ENCODE results near the gene FAM222A. TPM values are rescaled to one million over a fixed set of nuclear protein-coding genes. Genes with fewer than 3 reads are reported as not detected.

FAM222A gene
- polyA plus RNA-seq, 1 experiment: 0.36 TPM

- no peaks in the 10 kb centered on the region for H3K36me3 ChIP-seq (ENCODE audit: control insufficient read depth, insufficient read depth, low read length)
- H3K27me3 ChIP-seq (ENCODE audit: control insufficient read depth, insufficient read depth, low read length): peaks cover 4% of the 10 kb centered on the region
- POLR2A ChIA-PET: no interaction called here
- no peak for DNase-seq (ENCODE audit: low read depth)
- CTCF ChIA-PET: interaction anchor here (1.7 to 1.9 kb wide), 2 partner anchors 171 to 250 kb away, joined by 6 to 7 read pairs; no protein-coding TSS in a partner anchor
- H3K4me3 ChIP-seq (ENCODE audit: low read depth, low read length): no peak overlapping the region
- TF ChIP-seq, protein P1, sequence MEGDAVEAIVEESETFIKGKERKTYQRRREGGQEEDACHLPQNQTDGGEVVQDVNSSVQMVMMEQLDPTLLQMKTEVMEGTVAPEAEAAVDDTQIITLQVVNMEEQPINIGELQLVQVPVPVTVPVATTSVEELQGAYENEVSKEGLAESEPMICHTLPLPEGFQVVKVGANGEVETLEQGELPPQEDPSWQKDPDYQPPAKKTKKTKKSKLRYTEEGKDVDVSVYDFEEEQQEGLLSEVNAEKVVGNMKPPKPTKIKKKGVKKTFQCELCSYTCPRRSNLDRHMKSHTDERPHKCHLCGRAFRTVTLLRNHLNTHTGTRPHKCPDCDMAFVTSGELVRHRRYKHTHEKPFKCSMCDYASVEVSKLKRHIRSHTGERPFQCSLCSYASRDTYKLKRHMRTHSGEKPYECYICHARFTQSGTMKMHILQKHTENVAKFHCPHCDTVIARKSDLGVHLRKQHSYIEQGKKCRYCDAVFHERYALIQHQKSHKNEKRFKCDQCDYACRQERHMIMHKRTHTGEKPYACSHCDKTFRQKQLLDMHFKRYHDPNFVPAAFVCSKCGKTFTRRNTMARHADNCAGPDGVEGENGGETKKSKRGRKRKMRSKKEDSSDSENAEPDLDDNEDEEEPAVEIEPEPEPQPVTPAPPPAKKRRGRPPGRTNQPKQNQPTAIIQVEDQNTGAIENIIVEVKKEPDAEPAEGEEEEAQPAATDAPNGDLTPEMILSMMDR (IDR thresholded peaks at IDR 0.05; ENCODE audit: insufficient read depth, low read depth, low read length): no peak
These were observed 55.5 kb downstream of the FAM222A start for GRCh38 chr12:109768901-109769670.

DNA sequence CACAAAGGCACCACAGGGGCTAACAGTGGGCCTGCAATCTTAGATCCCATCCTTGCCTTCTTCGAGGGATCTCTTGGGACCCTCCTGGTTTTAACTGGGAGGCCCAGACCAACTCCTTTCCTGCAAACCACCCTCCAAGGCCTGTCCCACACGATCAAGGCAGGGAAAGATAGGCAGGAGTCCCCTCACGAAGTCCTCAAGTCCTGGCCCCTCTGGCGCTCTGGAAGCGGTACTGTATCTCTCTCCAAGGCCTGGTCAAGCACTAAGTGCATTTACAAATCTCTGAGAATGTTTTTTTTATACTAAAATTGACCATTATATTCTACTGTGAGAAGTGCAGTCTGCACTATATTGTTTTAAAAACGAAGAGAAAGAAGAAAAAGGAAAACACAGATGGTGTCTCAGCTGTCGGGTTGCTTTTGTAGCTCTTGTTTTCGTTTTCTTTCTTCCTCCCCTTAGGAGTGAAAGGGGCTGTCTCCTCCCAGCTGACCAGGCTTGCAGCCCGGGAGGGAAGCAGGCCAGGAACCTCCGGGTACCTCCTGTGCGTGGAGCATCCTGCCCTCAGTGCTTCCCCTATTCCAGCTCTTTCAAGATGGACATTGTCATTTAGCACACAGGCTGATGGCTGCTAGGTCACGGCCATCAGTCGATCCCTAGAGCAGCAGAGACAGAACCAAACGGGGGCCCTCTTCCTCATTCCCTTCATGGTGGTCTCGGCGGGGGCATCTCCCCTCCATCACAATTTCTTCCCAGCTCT lies 56.7 kb downstream of the FAM222A start:
- CTCF ChIA-PET: interaction anchor here (1.7 to 12.5 kb wide), 2 partner anchors 173 to 174 kb away, joined by 6 to 200 read pairs; no protein-coding TSS in a partner anchor
- Histone ChIP-seq H3K27me3 (ENCODE audit: control insufficient read depth, insufficient read depth, low read length) (peaks cover 4% of the 10 kb centered on the region), H3K4me3 (ENCODE audit: low read depth, low read length) (no peak overlapping the region), H3K36me3 (ENCODE audit: control insufficient read depth, insufficient read depth, low read length) (no peaks in the 10 kb centered on the region)
- POLR2A ChIA-PET: interaction anchor here (0.7 kb wide), 1 partner anchor 493 kb away, joined by 3 read pairs; no protein-coding TSS in a partner anchor
- TF ChIP-seq, protein P1 (IDR thresholded peaks at IDR 0.05; ENCODE audit: insufficient read depth, low read depth, low read length): no peak
- no peak for DNase-seq (ENCODE audit: low read depth)

GRCh38 chr12:109770861-109771670 lies 57.4 kb downstream of the FAM222A start:
- CTCF ChIA-PET: interaction anchor here (12.5 kb wide), 1 partner anchor 174 kb away, joined by 200 read pairs; no protein-coding TSS in a partner anchor
- POLR2A ChIA-PET: interaction anchor here (0.7 kb wide), 1 partner anchor 494 kb away, joined by 3 read pairs; no protein-coding TSS in a partner anchor
- H3K4me3 ChIP-seq (ENCODE audit: low read depth, low read length): no peak overlapping the region
- TF ChIP-seq, protein P1 (IDR thresholded peaks at IDR 0.05; ENCODE audit: insufficient read depth, low read depth, low read length): no peak
- H3K36me3 ChIP-seq (ENCODE audit: control insufficient read depth, insufficient read depth, low read length): no peaks in the 10 kb centered on the region
- peaks cover 4% of the 10 kb centered on the region for H3K27me3 ChIP-seq (ENCODE audit: control insufficient read depth, insufficient read depth, low read length)
- DNase-seq (ENCODE audit: low read depth): no peak

- TF ChIP-seq, protein P1 (IDR thresholded peaks at IDR 0.05; ENCODE audit: insufficient read depth, low read depth, low read length): no peak
- Histone ChIP-seq H3K4me3 (ENCODE audit: low read depth, low read length) (no peak overlapping the region), H3K27me3 (ENCODE audit: control insufficient read depth, insufficient read depth, low read length) (peaks cover 4% of the 10 kb centered on the region), H3K36me3 (ENCODE audit: control insufficient read depth, insufficient read depth, low read length) (no peaks in the 10 kb centered on the region)
- ChIA-PET POLR2A (no interaction called here), CTCF (interaction anchor here (0.6 to 12.5 kb wide), 3 partner anchors 99 to 175 kb away, joined by 3 to 200 read pairs (median 3); no protein-coding TSS in a partner anchor)
- DNase-seq (ENCODE audit: low read depth): no peak
These were observed 58.4 kb downstream of the FAM222A start for GRCh38 chr12:109771746-109772621.
